ENCODE measurements around the gene RAD51AP1.

The RAD51AP1 gene

DNA sequence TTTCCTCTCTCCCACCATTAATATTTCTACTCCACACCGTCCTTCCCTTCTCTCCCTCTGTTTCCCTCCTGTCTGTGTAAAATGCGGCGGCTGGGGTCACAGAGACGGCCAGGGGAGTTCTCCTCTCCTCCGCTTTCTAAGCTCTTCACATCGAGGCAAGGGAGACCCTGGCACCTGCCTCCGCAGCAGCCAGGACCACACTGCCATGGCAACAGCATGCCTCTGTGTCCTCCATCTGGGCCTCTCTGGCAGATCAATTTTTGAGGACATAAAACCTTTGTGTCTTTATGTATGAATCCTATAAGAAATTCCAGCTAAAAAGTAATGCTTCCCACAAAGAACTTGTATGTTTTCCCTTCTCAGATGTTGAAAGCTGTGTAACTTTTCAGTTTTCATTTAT, 64.7 kb downstream of the RAD51AP1 start:
- no peak for DNase-seq

DNA sequence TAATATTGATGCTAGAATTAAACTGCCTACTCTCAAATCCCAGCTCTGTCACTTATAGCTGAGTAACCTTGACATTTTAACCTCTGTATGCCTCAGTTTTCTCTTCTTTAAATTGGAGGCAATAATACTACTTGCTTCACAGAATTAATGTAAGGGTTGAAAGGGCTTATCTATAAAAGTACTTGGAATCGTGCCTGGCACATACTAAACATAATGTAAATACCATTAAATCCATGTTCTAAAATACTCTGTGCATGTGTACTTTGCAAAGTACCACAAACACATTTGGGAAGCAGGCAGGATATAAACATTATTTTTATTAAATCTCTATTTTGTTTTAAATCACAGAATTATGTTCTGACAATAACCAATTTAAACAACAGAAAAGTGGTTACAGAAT, 65.3 kb downstream of the RAD51AP1 start:
- no peak for DNase-seq

- DNase-seq = no peak
These were observed 66.0 kb downstream of the RAD51AP1 start for GRCh38 chr12:4604684-4605193.

DNA sequence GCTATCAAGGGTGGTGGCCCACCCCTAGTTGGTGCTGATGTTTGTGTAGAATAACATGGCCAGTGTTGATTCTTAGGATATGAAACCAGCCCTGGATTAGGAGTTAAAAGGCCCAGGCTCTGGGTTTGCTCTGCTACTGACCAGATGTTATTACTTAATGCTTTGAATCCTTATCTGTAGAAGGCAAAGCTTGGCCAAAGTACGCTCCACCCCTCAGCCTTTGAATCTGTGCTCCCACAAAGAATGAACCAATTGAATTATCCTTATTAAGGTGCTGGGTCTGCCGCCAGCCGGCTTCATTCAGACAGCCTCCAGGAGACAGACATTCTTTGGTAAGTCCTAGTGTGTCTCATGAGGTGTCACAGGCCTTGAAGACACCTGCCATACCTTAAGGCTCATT, 68.4 kb downstream of the RAD51AP1 start:
- no peak for DNase-seq

GRCh38 chr12:4609071-4609470, 70.4 kb downstream of the RAD51AP1 start:
- DNase-seq = no peak
